NCI-H1105 (cell line): ENCODE data around the gene CYP4F3.
A peak's percentile ranks its signal among the peaks of the same experiment; 100 is the strongest.
"Not testable (repeated sequence)": the region's sequence is repeated elsewhere in the genome, so short reads cannot be mapped to it uniquely, and the experiment has no call there.

Source experiments
- DNase-seq: peaks from one replicate; lab custom pipeline; 2025; lab: John Stamatoyannopoulos, UW

CYP4F3 gene

GRCh38 chr19:15629003-15629880 lies 11.5 kb upstream of the CYP4F3 start:
- DNase-seq = peak; percentile 48

GRCh38 chr19:15631817-15632216 lies 8.9 kb upstream of the CYP4F3 start:
- no peak for DNase-seq

- DNase-seq = no peak
Observed at GRCh38 chr19:15633082-15633835, 7.4 kb upstream of the CYP4F3 start.

GRCh38 chr19:15634105-15634504 lies 6.6 kb upstream of the CYP4F3 start:
- DNase-seq = no peak

GRCh38 chr19:15635016-15635805 lies 5.5 kb upstream of the CYP4F3 start:
- DNase-seq = no peak

GRCh38 chr19:15636026-15636425 lies 4.7 kb upstream of the CYP4F3 start:
- DNase-seq = no peak

- no peak for DNase-seq
Observed at GRCh38 chr19:15639596-15639995, 1.1 kb upstream of the CYP4F3 start.

- DNase-seq = no peak
Observed at GRCh38 chr19:15640904-15641597, 354 bp downstream of the CYP4F3 start.

- DNase-seq = no peak
Observed at GRCh38 chr19:15641901-15642491, 1.3 kb downstream of the CYP4F3 start.

GRCh38 chr19:15642807-15643206 lies 2.1 kb downstream of the CYP4F3 start:
- no peak for DNase-seq

GRCh38 chr19:15643387-15643786 lies 2.7 kb downstream of the CYP4F3 start:
- DNase-seq = no peak

GRCh38 chr19:15644066-15644741 lies 3.5 kb downstream of the CYP4F3 start:
- no peak for DNase-seq

- no peak for DNase-seq
Observed at GRCh38 chr19:15644816-15645215, 4.1 kb downstream of the CYP4F3 start.

- DNase-seq = no peak
Observed at GRCh38 chr19:15649526-15649925, 8.8 kb downstream of the CYP4F3 start.

GRCh38 chr19:15650123-15650522 lies 9.4 kb downstream of the CYP4F3 start:
- DNase-seq = not testable (repeated sequence)

GRCh38 chr19:15651791-15652190 lies 11.1 kb downstream of the CYP4F3 start:
- no peak for DNase-seq

GRCh38 chr19:15652559-15653278 lies 12.0 kb downstream of the CYP4F3 start:
- no peak for DNase-seq

- no peak for DNase-seq
Observed at GRCh38 chr19:15656467-15656866, 15.8 kb downstream of the CYP4F3 start.

- no peak for DNase-seq
Observed at GRCh38 chr19:15663247-15663646, 22.6 kb downstream of the CYP4F3 start.

- DNase-seq = no peak
Observed at GRCh38 chr19:15666186-15666585, 25.5 kb downstream of the CYP4F3 start.
